Stomach (tissue), 4 donors: ENCODE results near the gene GALNS.

Experiments
- CTCF ChIP-seq, 7 experiments: fragments of 450-650 bp in 4 of 7; fragments of 200-600 bp in 3 of 7; sonication (generic) in 3 of 7; IDR thresholded peaks; one replicate each; pipeline ENCODE4 v1.5.1; 2016 to 2019; ENCODE audit warnings: antibody characterized with exemption in 7 of 7, control low read depth in 2 of 7, mild to moderate bottlenecking in 1 of 7
- POLR2A ChIP-seq, 4 donors: fragments of 450-650 bp; IDR thresholded peaks; one replicate each; pipeline ENCODE4 v1.6.1; 2016; ENCODE audit warnings: antibody characterized with exemption in 4 of 4, control low read depth in 2 of 4, mild to moderate bottlenecking in 1 of 4, moderate library complexity in 1 of 4
- POLR2AphosphoS5 ChIP-seq, 3 donors: sonication (generic); formaldehyde crosslinking; IDR thresholded peaks; one replicate each; pipeline ENCODE4 v1.6.1; 2016; ENCODE audit warnings: antibody characterized with exemption in 3 of 3

- no peak for TF ChIP-seq POLR2A (IDR thresholded peaks at IDR 0.05)
- no peak for TF ChIP-seq POLR2AphosphoS5 (IDR thresholded peaks at IDR 0.05)
- no peak for TF ChIP-seq CTCF (IDR thresholded peaks at IDR 0.05)
Measured at GRCh38 chr16:88833086-88833485, 23.7 kb downstream of the GALNS start.
